ENCODE results near the gene XYLT1.

Gene XYLT1

GRCh38 chr16:17346621-17347569, 123.9 kb downstream of the XYLT1 start:
- H3K4me1 ChIP-seq (ENCODE audit: insufficient read depth, poor library complexity, severe bottlenecking), result no peaks in the 10 kb centered on the region
- no peak for ATAC-seq (ENCODE audit: low read depth)
- H3K27me3 ChIP-seq (ENCODE audit: insufficient read depth, poor library complexity, severe bottlenecking), result no peaks in the 10 kb centered on the region
- no peaks in the 10 kb centered on the region for H3K9me3 ChIP-seq (ENCODE audit: severe bottlenecking)
- no peak for DNase-seq (ENCODE audit: low spot score)
- H3K4me3 ChIP-seq (ENCODE audit: severe bottlenecking), result no peak overlapping the region
- no peak for TF ChIP-seq CTCF (IDR thresholded peaks at IDR 0.05; ENCODE audit: poor library complexity, severe bottlenecking)
- no peak overlapping the region for H3K27ac ChIP-seq (ENCODE audit: poor library complexity, severe bottlenecking)
- no peaks in the 10 kb centered on the region for H3K36me3 ChIP-seq (ENCODE audit: low read depth)

- no peak for DNase-seq (ENCODE audit: low spot score)
- Histone ChIP-seq H3K9me3 (ENCODE audit: severe bottlenecking) (no peaks in the 10 kb centered on the region), H3K4me3 (ENCODE audit: severe bottlenecking) (no peak overlapping the region), H3K36me3 (ENCODE audit: low read depth) (no peaks in the 10 kb centered on the region), H3K4me1 (ENCODE audit: insufficient read depth, poor library complexity, severe bottlenecking) (no peaks in the 10 kb centered on the region), H3K27me3 (ENCODE audit: insufficient read depth, poor library complexity, severe bottlenecking) (no peaks in the 10 kb centered on the region), H3K27ac (ENCODE audit: poor library complexity, severe bottlenecking) (no peak overlapping the region)
- ATAC-seq (ENCODE audit: low read depth), result no peak
- TF ChIP-seq CTCF (IDR thresholded peaks at IDR 0.05; ENCODE audit: poor library complexity, severe bottlenecking), result no peak
Observed at GRCh38 chr16:17345043-17345442, 125.7 kb downstream of the XYLT1 start.

- no peak overlapping the region for H3K27ac ChIP-seq (ENCODE audit: poor library complexity, severe bottlenecking)
- TF ChIP-seq CTCF (IDR thresholded peaks at IDR 0.05; ENCODE audit: poor library complexity, severe bottlenecking), result no peak
- no peaks in the 10 kb centered on the region for H3K9me3 ChIP-seq (ENCODE audit: severe bottlenecking)
- H3K36me3 ChIP-seq (ENCODE audit: low read depth), result no peaks in the 10 kb centered on the region
- H3K4me3 ChIP-seq (ENCODE audit: severe bottlenecking), result no peak overlapping the region
- no peaks in the 10 kb centered on the region for H3K27me3 ChIP-seq (ENCODE audit: insufficient read depth, poor library complexity, severe bottlenecking)
- DNase-seq (ENCODE audit: low spot score) (no peak), ATAC-seq (ENCODE audit: low read depth) (no peak)
- no peaks in the 10 kb centered on the region for H3K4me1 ChIP-seq (ENCODE audit: insufficient read depth, poor library complexity, severe bottlenecking)
Observed at GRCh38 chr16:17343728-17344127, 127.0 kb downstream of the XYLT1 start.

GRCh38 chr16:17343028-17343427, 127.7 kb downstream of the XYLT1 start:
- no peaks in the 10 kb centered on the region for H3K4me1 ChIP-seq (ENCODE audit: insufficient read depth, poor library complexity, severe bottlenecking)
- ATAC-seq (ENCODE audit: low read depth) (no peak), DNase-seq (ENCODE audit: low spot score) (no peak)
- H3K4me3 ChIP-seq (ENCODE audit: severe bottlenecking), result no peak overlapping the region
- H3K27ac ChIP-seq (ENCODE audit: poor library complexity, severe bottlenecking), result no peak overlapping the region
- no peaks in the 10 kb centered on the region for H3K27me3 ChIP-seq (ENCODE audit: insufficient read depth, poor library complexity, severe bottlenecking)
- H3K9me3 ChIP-seq (ENCODE audit: severe bottlenecking), result no peaks in the 10 kb centered on the region
- TF ChIP-seq CTCF (IDR thresholded peaks at IDR 0.05; ENCODE audit: poor library complexity, severe bottlenecking), result no peak
- H3K36me3 ChIP-seq (ENCODE audit: low read depth), result no peaks in the 10 kb centered on the region

GRCh38 chr16:17342031-17342430, 128.7 kb downstream of the XYLT1 start:
- no peak for ATAC-seq (ENCODE audit: low read depth)
- no peak overlapping the region for H3K27ac ChIP-seq (ENCODE audit: poor library complexity, severe bottlenecking)
- no peaks in the 10 kb centered on the region for H3K9me3 ChIP-seq (ENCODE audit: severe bottlenecking)
- H3K4me3 ChIP-seq (ENCODE audit: severe bottlenecking), result no peak overlapping the region
- no peaks in the 10 kb centered on the region for H3K27me3 ChIP-seq (ENCODE audit: insufficient read depth, poor library complexity, severe bottlenecking)
- no peaks in the 10 kb centered on the region for H3K36me3 ChIP-seq (ENCODE audit: low read depth)
- no peaks in the 10 kb centered on the region for H3K4me1 ChIP-seq (ENCODE audit: insufficient read depth, poor library complexity, severe bottlenecking)
- no peak for TF ChIP-seq CTCF (IDR thresholded peaks at IDR 0.05; ENCODE audit: poor library complexity, severe bottlenecking)
- DNase-seq (ENCODE audit: low spot score), result no peak
